ENCODE measurements around the gene MARCKS.

MARCKS gene

DNA sequence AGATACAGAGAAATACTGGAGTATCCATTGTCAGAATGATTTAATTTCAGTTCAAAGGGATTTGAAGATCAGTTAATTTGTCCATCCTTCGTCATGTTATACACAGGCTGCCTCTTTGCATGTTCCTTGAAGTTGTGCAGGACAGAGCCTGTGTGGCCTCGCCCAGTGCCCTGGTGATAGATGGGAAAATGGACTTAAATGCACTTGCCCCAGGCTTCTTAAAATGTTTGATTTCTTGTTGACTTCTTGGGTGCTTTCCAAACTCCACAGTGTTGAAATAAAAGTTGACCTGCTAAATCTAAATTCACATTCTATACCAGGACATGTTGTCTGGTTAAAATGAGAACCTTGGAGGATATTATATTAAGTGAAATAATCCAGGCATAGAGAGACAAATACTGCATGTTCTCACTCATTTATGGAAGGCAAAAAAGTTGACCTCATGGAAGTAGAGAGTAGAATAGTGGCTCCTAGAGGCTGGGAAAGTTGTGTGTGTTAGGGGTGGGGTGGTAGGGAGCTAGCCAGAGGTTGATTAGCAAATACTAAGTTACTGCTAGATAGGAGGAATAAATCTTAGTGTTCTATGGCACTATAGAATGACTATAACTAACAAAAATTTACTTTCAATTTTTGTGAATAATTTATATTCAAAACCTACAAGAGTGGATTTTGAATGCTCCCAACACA lies 25.3 kb downstream of the MARCKS start:
- H3K9me3 Mint-ChIP-seq = no peaks in the 10 kb centered on the region
- H3K27me3 Mint-ChIP-seq (ENCODE audit: low read depth) = peaks cover 17% of the 10 kb centered on the region
- H3K27ac Mint-ChIP-seq = no peak overlapping the region
- no peaks in the 10 kb centered on the region for H3K36me3 Mint-ChIP-seq (ENCODE audit: low read depth)
- no peak for DNase-seq (ENCODE audit: low spot score)
- no peaks in the 10 kb centered on the region for H3K4me1 Mint-ChIP-seq (ENCODE audit: low read depth)
- no peak overlapping the region for H3K4me3 Mint-ChIP-seq

DNA sequence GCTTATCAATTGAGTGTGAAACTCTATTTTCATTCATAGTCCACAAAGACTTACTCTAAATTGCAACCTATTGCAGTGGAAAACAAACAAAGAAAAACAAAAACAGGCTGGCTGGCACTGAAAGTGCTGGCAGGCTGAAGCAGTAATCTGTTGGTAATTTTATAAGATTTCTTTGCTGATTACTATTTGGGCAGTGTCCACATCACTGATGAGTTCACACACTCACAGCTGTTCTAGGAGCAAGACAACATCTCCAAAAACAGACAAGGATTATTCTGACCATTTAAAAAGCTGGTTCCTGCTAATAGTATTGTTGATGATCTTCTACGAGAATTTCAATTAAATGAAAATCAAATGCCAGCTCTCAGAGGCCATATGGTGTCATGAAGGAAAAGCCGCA lies 26.9 kb downstream of the MARCKS start:
- Mint-ChIP-seq H3K27me3 (ENCODE audit: low read depth) (peaks cover 8% of the 10 kb centered on the region), H3K9me3 (no peaks in the 10 kb centered on the region), H3K36me3 (ENCODE audit: low read depth) (no peaks in the 10 kb centered on the region), H3K4me1 (ENCODE audit: low read depth) (no peaks in the 10 kb centered on the region), H3K27ac (no peak overlapping the region), H3K4me3 (no peak overlapping the region)
- no peak for DNase-seq (ENCODE audit: low spot score)

DNA sequence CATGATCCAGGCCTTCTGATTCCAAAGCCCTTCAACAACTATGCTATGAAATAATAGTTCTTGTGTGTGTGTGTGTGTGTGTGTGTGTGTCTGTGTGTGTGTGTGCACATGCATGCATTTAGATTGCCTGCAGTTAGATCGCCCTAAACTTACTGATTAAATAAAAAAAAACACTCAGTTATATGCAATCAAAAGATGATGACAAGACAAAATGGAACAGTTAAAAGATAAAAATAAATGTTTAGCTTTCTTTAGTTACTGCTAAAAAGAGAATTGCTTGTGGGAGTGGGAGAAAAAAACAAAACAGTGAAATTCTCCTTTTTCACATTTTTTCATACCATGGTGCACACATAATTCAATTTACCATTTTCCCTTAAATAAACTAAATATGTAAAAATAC lies 29.4 kb downstream of the MARCKS start:
- Mint-ChIP-seq H3K27ac (no peak overlapping the region), H3K9me3 (no peaks in the 10 kb centered on the region)

DNA sequence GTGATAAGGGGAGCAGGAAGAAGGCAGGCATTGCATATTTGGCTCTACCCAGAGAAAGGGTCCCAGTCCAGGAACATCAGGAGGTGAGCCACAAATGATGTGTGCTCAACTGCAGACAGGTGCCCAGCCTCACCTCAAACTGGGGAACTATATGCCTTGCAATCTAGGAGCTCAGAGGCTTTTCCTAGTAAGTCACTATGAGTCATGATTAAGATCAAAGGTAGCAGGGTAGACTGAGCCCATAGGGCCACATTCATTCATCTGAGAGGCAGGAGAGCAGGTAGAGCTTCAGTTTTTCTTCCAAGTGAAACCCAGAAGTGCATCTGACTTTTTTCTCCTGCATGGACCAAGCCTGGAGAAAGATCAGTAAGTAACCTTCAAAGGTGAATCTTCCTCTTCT lies 31.3 kb downstream of the MARCKS start:
- Mint-ChIP-seq H3K27me3 (ENCODE audit: low read depth) (no peaks in the 10 kb centered on the region), H3K27ac (no peak overlapping the region), H3K4me1 (ENCODE audit: low read depth) (no peaks in the 10 kb centered on the region), H3K4me3 (no peak overlapping the region), H3K9me3 (no peaks in the 10 kb centered on the region), H3K36me3 (ENCODE audit: low read depth) (no peaks in the 10 kb centered on the region)
- no peak for DNase-seq (ENCODE audit: low spot score)

More for the DNA sequence above, 29.4 kb downstream of the MARCKS start:
- DNase-seq (ENCODE audit: low spot score) = no peak
- Mint-ChIP-seq H3K36me3 (ENCODE audit: low read depth) (no peaks in the 10 kb centered on the region), H3K4me1 (ENCODE audit: low read depth) (no peaks in the 10 kb centered on the region), H3K4me3 (no peak overlapping the region), H3K27me3 (ENCODE audit: low read depth) (no peaks in the 10 kb centered on the region)

DNA sequence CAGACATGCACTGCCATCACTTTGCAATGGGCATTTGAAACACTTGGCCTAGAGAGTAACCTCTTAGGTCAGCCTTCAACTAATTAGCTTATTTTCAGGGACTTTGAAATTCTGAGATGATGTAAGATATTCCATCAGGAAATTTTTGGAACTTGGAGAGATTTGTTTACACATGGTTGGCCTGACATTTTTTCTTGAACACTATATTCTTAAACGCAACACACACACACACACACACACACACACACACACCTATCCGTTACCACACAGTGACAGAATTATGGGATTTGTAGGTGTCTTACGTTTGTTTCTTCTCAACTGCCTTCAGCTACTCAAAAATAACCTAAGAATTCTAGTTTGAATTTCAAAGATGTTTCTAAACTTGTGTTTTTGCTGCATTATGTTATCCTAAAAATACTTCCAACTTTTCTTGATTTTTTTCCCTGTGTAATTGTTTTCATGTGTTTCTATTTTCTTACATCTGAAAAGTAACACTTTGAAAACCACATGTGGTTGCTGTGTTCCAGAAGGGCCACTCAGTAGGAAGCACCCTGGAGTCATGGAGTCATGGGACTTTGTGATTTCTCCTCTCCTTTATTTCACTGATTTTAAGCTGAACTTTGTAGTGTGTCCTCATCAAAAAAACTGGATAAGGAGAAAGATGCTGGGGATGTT lies 31.9 kb downstream of the MARCKS start:
- Mint-ChIP-seq H3K36me3 (ENCODE audit: low read depth) (no peaks in the 10 kb centered on the region), H3K27ac (no peak overlapping the region), H3K4me3 (no peak overlapping the region), H3K27me3 (ENCODE audit: low read depth) (no peaks in the 10 kb centered on the region), H3K9me3 (no peaks in the 10 kb centered on the region), H3K4me1 (ENCODE audit: low read depth) (no peaks in the 10 kb centered on the region)
- DNase-seq (ENCODE audit: low spot score) = no peak

DNA sequence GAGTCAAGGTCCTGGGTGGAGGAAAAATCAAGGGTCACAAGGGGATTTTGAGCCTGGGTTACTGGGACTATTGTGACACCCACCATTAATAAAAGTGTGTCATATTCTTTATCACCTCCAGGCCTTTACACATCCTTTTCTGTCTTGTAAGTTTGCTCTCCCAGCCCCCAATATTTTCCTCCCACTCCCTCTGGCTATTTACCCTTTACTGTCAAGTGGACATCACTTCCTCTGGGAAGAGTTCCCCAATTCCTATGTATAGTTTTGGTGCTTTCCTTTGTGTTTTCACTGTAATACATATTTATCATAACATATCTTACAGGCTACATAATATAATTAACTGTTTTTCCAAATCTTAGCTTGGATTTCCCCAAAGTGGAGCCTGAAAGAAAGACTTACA lies 36.3 kb downstream of the MARCKS start:
- no peak overlapping the region for H3K4me3 Mint-ChIP-seq
- H3K27me3 Mint-ChIP-seq (ENCODE audit: low read depth) = peaks cover 2% of the 10 kb centered on the region
- H3K36me3 Mint-ChIP-seq (ENCODE audit: low read depth) = no peaks in the 10 kb centered on the region
- no peak overlapping the region for H3K27ac Mint-ChIP-seq
- no peak for DNase-seq (ENCODE audit: low spot score)
- no peaks in the 10 kb centered on the region for H3K9me3 Mint-ChIP-seq
- H3K4me1 Mint-ChIP-seq (ENCODE audit: low read depth) = no peaks in the 10 kb centered on the region

DNA sequence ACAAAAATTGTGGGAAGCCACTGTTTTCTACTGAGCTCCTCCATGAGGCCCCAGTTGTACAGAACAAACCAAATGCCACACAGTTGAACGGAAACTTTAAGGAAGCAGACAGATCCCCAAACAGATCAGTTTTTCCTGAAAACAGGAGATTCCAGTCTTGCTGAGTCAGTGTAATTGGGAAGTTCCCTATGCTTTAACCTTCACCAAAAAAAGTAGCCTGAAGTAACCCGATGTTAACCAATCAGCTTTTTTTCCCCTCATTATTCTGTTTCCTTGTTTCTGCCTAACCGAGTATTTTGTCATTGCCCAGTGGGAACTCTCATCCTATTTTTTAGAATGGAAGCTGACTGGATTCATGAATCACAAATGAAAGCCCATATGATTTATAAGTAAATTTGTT lies 36.7 kb downstream of the MARCKS start:
- H3K27ac Mint-ChIP-seq = no peak overlapping the region
- H3K4me1 Mint-ChIP-seq (ENCODE audit: low read depth) = no peaks in the 10 kb centered on the region
- H3K9me3 Mint-ChIP-seq = no peaks in the 10 kb centered on the region
- peaks cover 2% of the 10 kb centered on the region for H3K27me3 Mint-ChIP-seq (ENCODE audit: low read depth)
- no peaks in the 10 kb centered on the region for H3K36me3 Mint-ChIP-seq (ENCODE audit: low read depth)
- no peak overlapping the region for H3K4me3 Mint-ChIP-seq
- DNase-seq (ENCODE audit: low spot score) = no peak

DNA sequence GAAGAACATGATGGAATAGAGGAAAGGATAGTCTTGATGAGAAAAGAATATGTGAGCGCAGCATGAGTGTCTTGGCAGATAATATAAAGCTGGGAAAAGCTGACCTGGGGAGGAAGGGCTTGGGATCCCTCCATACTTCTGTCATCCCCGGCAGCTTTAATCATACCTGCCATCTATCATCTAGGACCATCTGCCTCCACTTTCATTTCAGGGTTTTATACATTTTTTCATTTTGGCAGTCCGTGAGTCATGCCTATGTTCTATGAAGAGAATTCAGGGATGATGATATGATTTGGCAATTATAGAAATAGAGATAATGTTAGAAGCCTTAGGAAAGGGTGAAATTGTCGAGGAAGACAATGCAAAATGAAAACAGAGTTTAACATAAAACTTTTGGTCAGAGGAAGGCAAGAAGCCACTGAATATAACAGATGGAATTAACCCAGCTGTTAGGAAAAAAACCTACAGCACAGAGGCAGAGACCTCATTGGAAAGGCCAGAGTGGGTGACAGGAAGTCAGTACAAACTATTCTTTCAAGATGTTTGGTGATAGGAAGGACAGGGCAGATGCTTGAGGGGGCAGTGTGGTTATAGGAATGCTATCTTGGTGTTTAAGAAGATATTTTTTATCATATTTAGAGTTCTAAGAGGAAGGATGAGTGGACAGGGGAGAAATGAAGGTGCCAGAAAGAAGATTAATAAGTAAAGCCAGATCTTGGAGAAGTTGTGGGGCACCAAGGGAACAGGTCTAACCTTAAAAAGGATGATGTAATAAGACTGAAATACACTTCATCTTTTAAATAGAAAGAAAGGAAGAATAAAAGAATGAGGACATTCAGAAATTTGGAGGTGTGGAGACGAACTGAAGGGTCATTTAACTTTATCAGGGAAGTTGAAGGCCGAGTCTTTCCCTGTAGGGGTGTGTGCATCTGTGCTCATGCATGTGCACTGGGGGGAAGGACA lies 37.8 kb downstream of the MARCKS start:
- no peak for DNase-seq (ENCODE audit: low spot score)
- H3K4me3 Mint-ChIP-seq = no peak overlapping the region
- H3K27ac Mint-ChIP-seq = no peak overlapping the region
- H3K27me3 Mint-ChIP-seq (ENCODE audit: low read depth) = peaks cover 2% of the 10 kb centered on the region
- H3K4me1 Mint-ChIP-seq (ENCODE audit: low read depth) = no peaks in the 10 kb centered on the region
- no peaks in the 10 kb centered on the region for H3K9me3 Mint-ChIP-seq
- no peaks in the 10 kb centered on the region for H3K36me3 Mint-ChIP-seq (ENCODE audit: low read depth)

DNA sequence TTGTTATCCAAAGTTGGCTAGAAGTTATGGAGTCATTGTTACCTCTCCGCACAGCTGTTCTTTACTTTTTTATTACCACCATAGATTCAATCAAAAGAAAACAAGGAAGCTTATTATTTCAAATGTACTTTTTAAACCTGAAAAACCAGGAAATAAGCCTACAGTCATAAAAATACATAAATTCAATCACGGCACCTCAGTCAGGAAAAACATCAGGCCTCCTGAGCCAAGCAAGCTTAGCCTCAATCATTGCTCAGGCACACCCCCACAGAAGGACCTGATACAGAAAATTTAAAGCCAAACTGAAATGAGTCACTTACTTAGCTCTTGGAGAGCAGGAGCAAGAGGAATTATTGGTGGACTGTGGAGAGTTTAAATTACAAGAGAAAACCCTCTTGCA lies 44.3 kb downstream of the MARCKS start:
- no peaks in the 10 kb centered on the region for H3K36me3 Mint-ChIP-seq (ENCODE audit: low read depth)
- H3K27ac Mint-ChIP-seq = no peak overlapping the region
- H3K4me3 Mint-ChIP-seq = no peak overlapping the region
- H3K9me3 Mint-ChIP-seq = no peaks in the 10 kb centered on the region
- H3K27me3 Mint-ChIP-seq (ENCODE audit: low read depth) = no peaks in the 10 kb centered on the region
- H3K4me1 Mint-ChIP-seq (ENCODE audit: low read depth) = no peaks in the 10 kb centered on the region
- no peak for DNase-seq (ENCODE audit: low spot score)

DNA sequence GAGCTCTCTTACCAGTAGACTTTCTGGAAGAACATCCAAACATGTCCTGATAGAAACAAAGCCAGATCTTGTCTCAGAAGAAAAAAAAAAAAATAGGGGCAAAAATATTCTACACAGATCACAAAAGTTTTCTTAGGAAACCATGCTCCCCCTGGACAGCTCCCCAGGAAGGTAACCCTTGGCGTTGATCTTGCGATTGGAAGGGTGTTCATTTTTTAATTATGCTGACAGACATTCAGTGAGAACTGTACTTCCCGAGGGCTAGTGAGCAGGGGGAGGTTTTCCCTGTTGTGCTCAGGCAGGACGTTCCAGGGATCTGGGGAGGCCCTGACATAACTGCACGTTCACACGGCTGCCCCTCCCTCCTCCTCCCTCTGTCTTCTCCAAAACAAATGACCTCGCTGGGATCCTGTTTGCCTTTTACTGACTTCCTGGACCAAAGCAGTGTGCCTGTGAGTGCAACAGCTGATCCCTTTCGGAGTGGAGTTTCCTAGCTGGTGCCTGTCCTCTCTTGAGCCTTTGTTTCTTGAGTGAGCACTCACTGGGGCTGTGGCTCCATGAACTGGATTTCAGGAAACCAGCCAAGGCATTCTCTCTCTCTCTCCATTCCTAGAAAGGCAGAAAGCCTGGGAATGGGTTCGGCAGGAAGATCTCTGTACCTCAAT lies 46.7 kb downstream of the MARCKS start:
- Mint-ChIP-seq H3K27me3 (ENCODE audit: low read depth) (no peaks in the 10 kb centered on the region), H3K4me3 (no peak overlapping the region), H3K4me1 (ENCODE audit: low read depth) (no peaks in the 10 kb centered on the region), H3K27ac (no peak overlapping the region), H3K36me3 (ENCODE audit: low read depth) (no peaks in the 10 kb centered on the region), H3K9me3 (no peaks in the 10 kb centered on the region)
- no peak for DNase-seq (ENCODE audit: low spot score)

DNA sequence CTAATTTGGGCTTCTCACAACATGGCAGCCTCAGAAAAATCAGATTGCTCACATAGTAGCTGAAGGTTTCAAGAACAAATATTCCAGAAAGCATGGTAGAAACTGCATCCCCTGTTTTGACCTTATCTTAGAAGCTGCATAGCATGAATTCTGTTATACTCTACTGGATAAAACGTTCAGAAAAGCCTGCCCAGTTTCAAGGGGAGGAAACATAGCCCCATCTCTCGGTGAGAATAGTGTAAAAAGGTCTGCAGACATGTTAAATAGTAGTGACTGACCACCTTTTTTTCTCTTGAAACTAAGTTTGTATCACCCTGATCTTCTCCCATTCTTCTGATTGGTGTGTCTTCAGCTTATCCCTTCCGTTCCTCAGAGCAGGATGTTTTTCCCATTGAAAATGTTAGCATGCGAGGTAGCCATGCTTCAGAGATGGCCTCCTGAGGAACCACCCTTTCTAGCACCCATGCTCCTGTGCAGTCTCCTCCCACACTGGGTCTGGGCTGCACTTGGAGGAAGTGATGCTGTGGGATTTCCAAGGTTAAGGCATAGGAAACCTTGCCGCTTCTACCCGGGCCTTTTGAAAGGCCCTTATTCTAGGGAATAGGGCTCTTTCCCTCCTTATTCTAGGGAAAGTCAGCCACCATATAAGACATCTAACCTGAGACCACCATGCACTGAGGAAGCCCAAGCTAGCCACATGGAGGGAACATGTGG lies 50.1 kb downstream of the MARCKS start:
- H3K9me3 Mint-ChIP-seq = no peaks in the 10 kb centered on the region
- H3K4me1 Mint-ChIP-seq (ENCODE audit: low read depth) = peaks cover 2% of the 10 kb centered on the region
- H3K4me3 Mint-ChIP-seq = no peak overlapping the region
- H3K27me3 Mint-ChIP-seq (ENCODE audit: low read depth) = peaks cover 4% of the 10 kb centered on the region
- no peaks in the 10 kb centered on the region for H3K36me3 Mint-ChIP-seq (ENCODE audit: low read depth)
- H3K27ac Mint-ChIP-seq = no peak overlapping the region
- no peak for DNase-seq (ENCODE audit: low spot score)

DNA sequence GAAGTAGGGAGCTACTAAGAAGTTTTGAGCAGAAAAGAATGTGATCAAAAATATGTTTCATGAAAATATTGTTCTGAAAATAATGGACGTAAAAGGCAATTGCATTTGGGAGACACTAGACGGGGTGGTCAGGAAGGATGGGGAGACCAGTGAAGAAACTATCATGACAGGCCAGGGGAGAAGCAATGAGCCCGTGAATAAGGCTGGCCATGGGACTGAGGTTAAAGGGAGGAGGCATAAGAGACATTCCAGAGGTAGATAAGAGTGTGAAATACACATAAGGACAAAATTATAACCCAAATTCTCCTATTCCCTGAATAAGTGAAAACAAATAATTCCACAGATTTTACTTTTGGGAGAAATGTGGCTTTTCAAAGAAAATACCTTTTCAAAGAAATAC lies 51.7 kb downstream of the MARCKS start:
- Mint-ChIP-seq H3K4me1 (ENCODE audit: low read depth) (peaks cover 2% of the 10 kb centered on the region), H3K27ac (no peak overlapping the region), H3K4me3 (no peak overlapping the region), H3K27me3 (ENCODE audit: low read depth) (peaks cover 9% of the 10 kb centered on the region), H3K36me3 (ENCODE audit: low read depth) (no peaks in the 10 kb centered on the region), H3K9me3 (no peaks in the 10 kb centered on the region)
- DNase-seq (ENCODE audit: low spot score) = no peak

DNA sequence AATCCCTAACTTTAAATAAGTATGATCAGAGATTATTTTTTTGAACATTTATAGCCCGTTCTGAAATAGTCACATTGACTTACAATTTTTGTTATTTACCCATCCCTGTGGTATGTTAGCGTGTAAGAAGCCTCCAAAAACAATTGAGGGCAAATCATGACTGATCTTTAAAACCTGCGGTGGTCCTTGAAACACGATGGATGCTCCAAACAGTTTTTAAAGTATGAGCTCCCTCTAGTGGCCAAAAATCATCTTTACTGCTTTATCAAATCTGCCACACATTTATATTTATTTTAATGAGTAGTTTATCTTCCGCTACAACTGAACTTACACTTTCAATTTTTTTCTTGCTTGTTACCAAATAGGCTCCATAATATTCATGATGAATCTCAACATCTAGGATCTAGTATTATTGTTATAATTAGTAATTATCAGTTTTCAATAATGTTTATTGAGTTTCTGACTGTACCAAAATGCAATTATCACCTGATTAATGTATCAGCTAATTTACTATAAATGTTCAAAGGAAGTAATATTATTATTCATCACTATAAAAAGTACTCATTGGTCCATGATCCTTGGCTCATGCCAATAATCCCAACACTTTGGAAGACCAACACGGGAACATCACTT lies 52.2 kb downstream of the MARCKS start:
- Mint-ChIP-seq H3K27me3 (ENCODE audit: low read depth) (peaks cover 13% of the 10 kb centered on the region), H3K27ac (no peak overlapping the region), H3K36me3 (ENCODE audit: low read depth) (no peaks in the 10 kb centered on the region), H3K4me1 (ENCODE audit: low read depth) (peaks cover 2% of the 10 kb centered on the region), H3K4me3 (no peak overlapping the region), H3K9me3 (no peaks in the 10 kb centered on the region)
- DNase-seq (ENCODE audit: low spot score) = no peak

All from T-helper 2 cell treated with Interferon-gamma antibody and Interleukin-4, amounts not matched to agents 5 μg/mL and 100 μg/mL, for 36 hours (primary cell).